Neural crest cell (in vitro differentiated cells): Measurements from ENCODE around the gene TIE1. TPM values are rescaled to one million over a fixed set of nuclear protein-coding genes. Genes with fewer than 3 reads are reported as not detected.

Source experiments
- DNase-seq: peaks from one replicate; pipeline ENCODE4 v3.0.0; 2021; ENCODE audit warnings: low read depth, mixed read lengths, low spot score
- H3K27ac Mint-ChIP-seq: one replicate; pipeline ENCODE4 v1.8.0; 2021; ENCODE audit warnings: mild to moderate bottlenecking, mixed read lengths; ENCODE audit not compliant: unreplicated experiment
- H3K27me3 Mint-ChIP-seq: 2 replicates; pipeline ENCODE4 v1.8.0; 2021; ENCODE audit warnings: low read depth, mild to moderate bottlenecking, mixed read lengths
- H3K36me3 Mint-ChIP-seq: 2 replicates; pipeline ENCODE4 v1.8.0; 2021; ENCODE audit warnings: low read depth, mild to moderate bottlenecking, mixed read lengths
- H3K4me1 Mint-ChIP-seq: 2 replicates; pipeline ENCODE4 v1.8.0; 2021; ENCODE audit warnings: mixed read lengths
- H3K4me3 Mint-ChIP-seq: one replicate; pipeline ENCODE4 v1.8.0; 2021; ENCODE audit warnings: mild to moderate bottlenecking, mixed read lengths
- H3K9me3 Mint-ChIP-seq: 2 replicates; pipeline ENCODE4 v1.8.0; 2021; ENCODE audit warnings: mixed read lengths
- CTCF ChIP-seq: fragments of 200-600 bp; sonication (generic); conservative IDR thresholded peaks from 2 replicates; pipeline ENCODE4 v1.5.0; 2021; ENCODE audit warnings: antibody characterized with exemption, mild to moderate bottlenecking
- total RNA-seq: library from RNA; stranded (reverse); gene quantifications from 2 replicates; pipeline ENCODE4 v1.2.1, GENCODE V29; 2021

The TIE1 gene
- total RNA-seq, 1 donor from 2014 or later, result 2.2 TPM

GRCh38 chr1:43272161-43272560 lies 28.6 kb upstream of the TIE1 start:
- Mint-ChIP-seq H3K36me3 (no peaks in the 10 kb centered on the region), H3K4me3 (no peak overlapping the region), H3K4me1 (peaks cover 11% of the 10 kb centered on the region), H3K9me3 (no peaks in the 10 kb centered on the region), H3K27ac (no peak overlapping the region), H3K27me3 (peaks cover 18% of the 10 kb centered on the region)
- no peak for TF ChIP-seq CTCF
- DNase-seq, result no peak

- Mint-ChIP-seq H3K9me3 (no peaks in the 10 kb centered on the region), H3K4me1 (peaks cover 11% of the 10 kb centered on the region), H3K27me3 (peaks cover 18% of the 10 kb centered on the region), H3K4me3 (no peak overlapping the region), H3K27ac (peak overlapping the region; percentile 27), H3K36me3 (no peaks in the 10 kb centered on the region)
- TF ChIP-seq CTCF, result no peak
- DNase-seq, result no peak
These were observed 27.9 kb upstream of the TIE1 start for GRCh38 chr1:43272576-43273571.

GRCh38 chr1:43273708-43274107 lies 27.1 kb upstream of the TIE1 start:
- Mint-ChIP-seq H3K36me3 (no peaks in the 10 kb centered on the region), H3K4me3 (no peak overlapping the region), H3K4me1 (peaks cover 11% of the 10 kb centered on the region), H3K27me3 (peaks cover 18% of the 10 kb centered on the region), H3K9me3 (no peaks in the 10 kb centered on the region), H3K27ac (no peak overlapping the region)
- DNase-seq, result no peak
- TF ChIP-seq CTCF, result no peak

GRCh38 chr1:43274125-43274803 lies 26.5 kb upstream of the TIE1 start:
- no peaks in the 10 kb centered on the region for H3K36me3 Mint-ChIP-seq
- no peak for DNase-seq
- H3K4me3 Mint-ChIP-seq, result no peak overlapping the region
- H3K9me3 Mint-ChIP-seq, result no peaks in the 10 kb centered on the region
- TF ChIP-seq CTCF, result no peak
- no peak overlapping the region for H3K27ac Mint-ChIP-seq
- H3K4me1 Mint-ChIP-seq, result peaks cover 11% of the 10 kb centered on the region
- peaks cover 18% of the 10 kb centered on the region for H3K27me3 Mint-ChIP-seq

GRCh38 chr1:43274804-43275180 lies 26.0 kb upstream of the TIE1 start:
- Mint-ChIP-seq H3K27ac (peak overlapping the region; percentile 15), H3K9me3 (no peaks in the 10 kb centered on the region)

More at GRCh38 chr1:43274804-43275180, 26.0 kb upstream of the TIE1 start:
- Mint-ChIP-seq H3K27me3 (peaks cover 17% of the 10 kb centered on the region), H3K4me1 (peaks cover 11% of the 10 kb centered on the region), H3K4me3 (no peak overlapping the region), H3K36me3 (no peaks in the 10 kb centered on the region)
- no peak for TF ChIP-seq CTCF
- no peak for DNase-seq
